OCI-LY7 (cell line): ENCODE data around the gene EVI5. TPM values are rescaled to one million over a fixed set of nuclear protein-coding genes. Genes with fewer than 3 reads are reported as not detected.

Source experiments
- BruUV-seq: library from RNA; stranded (reverse); fragments of 400-500 nt; replicated peaks from 2 replicates; lab custom pipeline; 2021; lab: Mats Ljungman, UMichigan
- CTCF ChIA-PET: fragments of 300-600 bp; sonication (Branson Sonifier 250); formaldehyde crosslinking; loops from one replicate; lab custom pipeline; 2022; ENCODE audit warnings: antibody characterized with exemption; ENCODE audit not compliant: unreplicated experiment; lab: Charles Lee
- POLR2A ChIA-PET: fragments of 300-600 bp; sonication (Branson Sonifier 250); formaldehyde crosslinking; loops from one replicate; lab custom pipeline; 2022; ENCODE audit warnings: antibody characterized with exemption; lab: Charles Lee
- DNase-seq: peaks from one replicate; pipeline ENCODE4 v3.0.0-alpha.2; 2015; ENCODE audit warnings: low spot score
- H2AFZ ChIP-seq: fragments of 200-600 bp; sonication (generic), shearing (Covaris generic); 2 replicates; pipeline ENCODE4 v1.6.1; 2014; ENCODE audit warnings: mild to moderate bottlenecking, antibody characterized with exemption, low read length, moderate library complexity
- H3K27ac ChIP-seq: fragments of 200-600 bp; sonication (generic); 2 replicates; pipeline ENCODE4 v1.5.1; 2014; ENCODE audit warnings: mixed run types, low read depth, mild to moderate bottlenecking, moderate library complexity, low read length, inconsistent platforms; ENCODE audit not compliant: poor library complexity, severe bottlenecking
- H3K36me3 ChIP-seq: fragments of 200-600 bp; sonication (generic); 2 replicates; pipeline ENCODE4 v1.6.1; 2014; ENCODE audit warnings: mild to moderate bottlenecking, antibody characterized with exemption, low read length, moderate library complexity, mixed read lengths; ENCODE audit not compliant: insufficient read depth
- H3K4me1 ChIP-seq: fragments of 200-600 bp; sonication (generic); 2 replicates; pipeline ENCODE4 v1.5.1; 2014; ENCODE audit warnings: mild to moderate bottlenecking, low read length; ENCODE audit not compliant: insufficient read depth, poor library complexity, severe bottlenecking
- H3K4me2 ChIP-seq: fragments of 200-600 bp; sonication (generic); 2 replicates; pipeline ENCODE4 v1.6.1; 2014; ENCODE audit warnings: mild to moderate bottlenecking, low read length
- H3K4me3 ChIP-seq: fragments of 200-600 bp; sonication (generic); 2 replicates; pipeline ENCODE4 v1.5.1; 2014; ENCODE audit warnings: mild to moderate bottlenecking, low read depth, low read length; ENCODE audit not compliant: poor library complexity, severe bottlenecking
- H3K79me2 ChIP-seq: fragments of 200-600 bp; sonication (generic); 2 replicates; pipeline ENCODE4 v1.6.1; 2016; ENCODE audit warnings: low read depth, mild to moderate bottlenecking, low read length, moderate library complexity, mixed read lengths; ENCODE audit not compliant: insufficient read depth
- H3K9me2 ChIP-seq: fragments of 200-600 bp; sonication (generic); 2 replicates; pipeline ENCODE4 v1.6.1; 2016; ENCODE audit warnings: mild to moderate bottlenecking, low read length, mixed read lengths; ENCODE audit not compliant: insufficient read depth
- H3K9me3 ChIP-seq: fragments of 200-600 bp; sonication (generic); 2 replicates; pipeline ENCODE4 v1.6.1; 2014; ENCODE audit warnings: mild to moderate bottlenecking, mixed run types, low read length, mixed read lengths
- H4K20me1 ChIP-seq: fragments of 200-600 bp; sonication (generic); 2 replicates; pipeline ENCODE4 v1.6.1; 2014; ENCODE audit warnings: mild to moderate bottlenecking, antibody characterized with exemption, low read length, moderate library complexity, mixed read lengths; ENCODE audit not compliant: insufficient read depth
- CTCF ChIP-seq: fragments of 200-600 bp; sonication (generic); conservative IDR thresholded peaks from 2 replicates; pipeline ENCODE4 v1.5.1; 2014; ENCODE audit warnings: mild to moderate bottlenecking, antibody characterized with exemption, low read length, moderate library complexity, mixed read lengths
- EZH2phosphoT487 ChIP-seq: fragments of 200-600 bp; sonication (generic); IDR thresholded peaks from 2 replicates; pipeline ENCODE4 v1.6.1; 2018; ENCODE audit warnings: low read depth, borderline replicate concordance, mild to moderate bottlenecking, mixed run types, antibody characterized with exemption, low read length, moderate library complexity, mixed read lengths
- intact Hi-C: fragments of 100-400 bp; cut with micrococcal nuclease; formaldehyde crosslinking; loops from one replicate; pipeline ENCODE4 v1.10.0; 2022; ENCODE audit not compliant: unreplicated experiment
- total RNA-seq, 2 experiments: library from RNA; depleted of rRNA in 1 of 2; stranded (reverse); fragments of >200 nt in 1 of 2; shearing (Covaris generic) in 1 of 2; gene quantifications; 2 replicates each; pipeline ENCODE4 v1.2.3, GENCODE V29; 2014 to 2022

Gene EVI5
- total RNA-seq, 2 experiments from 2014 or later: 15.1 to 27.8 TPM

DNA sequence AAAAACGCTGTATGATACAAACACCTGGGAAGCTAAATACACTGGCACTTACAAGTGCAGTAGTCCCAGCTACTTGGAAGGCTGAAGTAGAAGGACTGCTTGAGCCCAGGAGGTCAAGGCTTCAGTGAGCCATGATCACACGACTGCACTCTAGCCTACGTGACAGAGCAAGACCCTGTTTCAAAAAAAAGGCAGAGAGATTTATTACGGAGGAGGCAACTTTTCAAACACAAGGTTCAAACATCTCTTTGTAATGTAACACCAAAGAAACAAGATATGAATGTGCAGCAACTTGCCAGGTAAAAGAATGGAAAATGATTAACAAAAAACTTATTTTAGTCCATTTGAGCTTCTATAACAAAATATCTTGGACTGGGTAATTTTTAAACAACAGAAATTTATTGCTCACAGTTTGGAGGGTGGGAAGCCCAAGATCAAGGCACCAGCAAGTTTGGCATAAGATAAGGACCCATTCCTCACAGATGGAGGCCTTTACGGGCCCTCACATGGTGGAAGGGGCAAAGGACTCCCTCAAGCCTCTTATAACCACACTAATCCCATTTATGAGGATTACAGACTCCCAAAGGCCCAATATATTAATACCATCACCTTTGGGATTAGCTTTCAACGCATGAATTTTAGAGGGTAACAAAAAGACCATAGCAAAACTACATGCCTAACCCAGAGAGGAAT lies 73.3 kb downstream of the EVI5 start:
- no peak overlapping the region for H3K4me2 ChIP-seq
- POLR2A ChIA-PET: interaction anchor here (0.6 kb wide), 1 partner anchor 299 kb away, joined by 5 read pairs; no protein-coding TSS in a partner anchor
- TF ChIP-seq EZH2phosphoT487 (no peak), CTCF (no peak)

DNA sequence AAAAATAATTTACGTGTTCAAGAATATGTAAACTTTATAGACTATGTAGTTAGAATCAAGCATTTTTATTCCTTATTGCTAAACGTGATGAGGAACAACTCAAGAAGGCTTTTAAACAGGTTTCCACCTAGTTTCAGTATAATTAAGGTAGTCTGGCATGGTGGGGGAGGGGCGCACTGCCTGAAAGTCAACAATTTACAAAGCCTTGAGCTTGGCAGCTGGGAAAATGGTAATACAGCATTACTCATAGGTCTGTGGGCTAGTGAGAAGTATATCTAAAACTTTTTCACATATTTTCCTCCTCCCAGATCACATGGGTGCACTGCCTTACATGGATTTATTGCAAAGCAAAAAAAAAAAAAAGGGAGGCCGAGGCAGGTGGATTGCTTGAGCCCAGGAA lies 75.2 kb downstream of the EVI5 start:
- CTCF ChIA-PET: no interaction called here

More for the DNA sequence above, 73.3 kb downstream of the EVI5 start:
- no peaks in the 10 kb centered on the region for H3K9me2 ChIP-seq
- no peak overlapping the region for H3K27ac ChIP-seq
- no peaks in the 10 kb centered on the region for H4K20me1 ChIP-seq
- intact Hi-C loops: no loop called here
- H3K4me3 ChIP-seq: no peak overlapping the region
- CTCF ChIA-PET: no interaction called here
- no peaks in the 10 kb centered on the region for H3K9me3 ChIP-seq
- no TSS peak for BruUV-seq
- no peak for DNase-seq
- no peaks in the 10 kb centered on the region for H3K79me2 ChIP-seq
- no peaks in the 10 kb centered on the region for H3K36me3 ChIP-seq
- no peaks in the 10 kb centered on the region for H3K4me1 ChIP-seq
- H2AFZ ChIP-seq: no peak overlapping the region

More for the DNA sequence above, 75.2 kb downstream of the EVI5 start:
- Histone ChIP-seq H3K4me3 (no peak overlapping the region), H3K36me3 (no peaks in the 10 kb centered on the region), H3K9me2 (no peaks in the 10 kb centered on the region), H2AFZ (no peak overlapping the region), H3K9me3 (no peaks in the 10 kb centered on the region), H3K4me1 (no peaks in the 10 kb centered on the region), H4K20me1 (no peaks in the 10 kb centered on the region), H3K4me2 (no peak overlapping the region), H3K27ac (no peak overlapping the region), H3K79me2 (no peaks in the 10 kb centered on the region)
- TF ChIP-seq EZH2phosphoT487 (no peak), CTCF (no peak)
- POLR2A ChIA-PET: interaction anchor here (0.6 kb wide), 1 partner anchor 15 kb away, joined by 5 read pairs; no protein-coding TSS in a partner anchor
- no TSS peak for BruUV-seq
- intact Hi-C loops: no loop called here
- no peak for DNase-seq
